HepG2 (cell line): ENCODE data around the gene INSR. TPM values are rescaled to one million over a fixed set of nuclear protein-coding genes. Genes with fewer than 3 reads are reported as not detected.
A peak's percentile ranks its signal among the peaks of the same experiment; 100 is the strongest.

Experiments
- ATAC-seq: fragments of 200-7000 bp; cut with Tn5 transposase; 3 replicates; pipeline ENCODE4 v1.9.1; 2020; ENCODE audit warnings: mild to moderate bottlenecking, moderate library complexity
- BruUV-seq: library from RNA; stranded (reverse); fragments of 400-500 nt; replicated peaks from 2 replicates; lab custom pipeline; 2021; lab: Mats Ljungman, UMichigan
- CTCF ChIA-PET: fragments of 300-600 bp; formaldehyde crosslinking; extraction: SDS; loops from one replicate; lab custom pipeline; 2021; ENCODE audit warnings: low total read pairs, inconsistent platforms, low intra/inter-chr PET ratio; lab: Yijun Ruan, JAX
- POLR2A ChIA-PET: fragments of 350-600 bp; sonication (Branson Sonifier 250); formaldehyde crosslinking; loops from one replicate; lab custom pipeline; 2020; ENCODE audit warnings: antibody characterized with exemption, inconsistent platforms; lab: Yijun Ruan, JAX
- DNase-seq: peaks from one replicate; pipeline ENCODE4 v3.0.0-alpha.2; 2015; ENCODE audit warnings: low spot score
- FAIRE-seq: peaks from 3 replicates; lab custom pipeline; 2011; peaks lifted over from hg19 to GRCh38; lab: Jason Lieb, UNC
- H2AFZ ChIP-seq: one replicate; pipeline ENCODE4 v1.6.1; 2011; ENCODE audit warnings: low read length, inconsistent platforms
- H3K27ac ChIP-seq: fragments of 300-600 bp; 3 replicates; pipeline ENCODE4 v1.8.0; 2011; ENCODE audit warnings: mixed run types, mild to moderate bottlenecking, mixed read lengths, low read length, inconsistent platforms; ENCODE audit not compliant: insufficient read depth; ENCODE audit errors: extremely low read length
- H3K27me3 ChIP-seq, 2 experiments: fragments of 200-600 bp in 1 of 2; 2 replicates in 1 of 2; 3 replicates in 1 of 2; pipeline versions ENCODE4 v1.6.0 to v1.8.0; 2011; ENCODE audit warnings: low read length in 2 of 2, mild to moderate bottlenecking in 2 of 2, moderate library complexity in 2 of 2, inconsistent platforms in 1 of 2; ENCODE audit not compliant: insufficient read depth in 2 of 2, control insufficient read depth in 1 of 2
- H3K36me3 ChIP-seq, 2 experiments: fragments of 200-600 bp in 1 of 2; replicated peaks in 1 of 2; 2 replicates in 1 of 2; 3 replicates in 1 of 2; pipeline versions ENCODE4 v1.5.1 to v1.8.0; 2011; ENCODE audit warnings: low read length in 2 of 2, inconsistent platforms in 1 of 2; ENCODE audit not compliant: insufficient read depth in 2 of 2, control insufficient read depth in 1 of 2
- H3K4me1 ChIP-seq: 2 replicates; pipeline ENCODE4 v1.5.1; 2012; ENCODE audit warnings: low read length, inconsistent platforms; ENCODE audit not compliant: insufficient read depth
- H3K4me2 ChIP-seq: 2 replicates; pipeline ENCODE4 v1.6.0; 2011; ENCODE audit warnings: low read depth, low read length, inconsistent platforms
- H3K4me3 ChIP-seq, 3 experiments: fragments of 200-600 bp in 1 of 3; sonication (generic), shearing (Covaris generic) in 1 of 3; replicated peaks in 1 of 3; 2 replicates each; pipeline ENCODE4 v1.5.1; 2011 to 2016; ENCODE audit warnings: low read length in 3 of 3, inconsistent platforms in 2 of 3, low read depth in 2 of 3, mild to moderate bottlenecking in 2 of 3, control low read depth in 1 of 3, mixed read lengths in 1 of 3; ENCODE audit not compliant: insufficient read depth in 1 of 3
- H3K79me2 ChIP-seq: one replicate; pipeline ENCODE4 v1.6.1; 2011; ENCODE audit warnings: low read length, inconsistent platforms; ENCODE audit not compliant: insufficient read depth
- H3K9ac ChIP-seq: 2 replicates; pipeline ENCODE4 v1.6.0; 2011; ENCODE audit warnings: mild to moderate bottlenecking, low read depth, low read length, inconsistent platforms; ENCODE audit not compliant: insufficient read depth
- H3K9me3 ChIP-seq: 2 replicates; pipeline ENCODE4 v1.5.1; 2012; ENCODE audit warnings: mild to moderate bottlenecking, low read length
- H4K20me1 ChIP-seq: 2 replicates; pipeline ENCODE4 v1.6.0; 2011; ENCODE audit warnings: inconsistent platforms, mild to moderate bottlenecking, low read length, moderate library complexity; ENCODE audit not compliant: insufficient read depth
- GATAD1 ChIP-seq: IDR thresholded peaks from 2 replicates; pipeline ENCODE4 v1.6.1; 2016; ENCODE audit warnings: missing genetic modification reagents, missing compliant biosample characterization
- GFI1 ChIP-seq: sonication (generic); formaldehyde crosslinking; IDR thresholded peaks from 2 replicates; pipeline ENCODE4 v1.5.0; 2020; ENCODE audit warnings: missing genetic modification reagents, mild to moderate bottlenecking, borderline replicate concordance
- NCOA5 ChIP-seq: sonication (generic); formaldehyde crosslinking; IDR thresholded peaks from 2 replicates; pipeline ENCODE4 v1.4.0; 2020; ENCODE audit warnings: missing genetic modification reagents
- NCOR1 ChIP-seq: fragments of 200-600 bp; sonication (generic); IDR thresholded peaks from 2 replicates; pipeline ENCODE4 v1.7.0; 2017; ENCODE audit warnings: antibody characterized with exemption, low read length, borderline replicate concordance
- RARG ChIP-seq: sonication (generic); formaldehyde crosslinking; IDR thresholded peaks from 2 replicates; pipeline ENCODE4 v1.4.0; 2020; ENCODE audit warnings: low read depth, mild to moderate bottlenecking, missing genetic modification reagents
- RBAK ChIP-seq: sonication (generic); formaldehyde crosslinking; IDR thresholded peaks from 2 replicates; pipeline ENCODE4 v1.5.1; 2020; ENCODE audit warnings: mild to moderate bottlenecking, missing genetic modification reagents
- ZNF225 ChIP-seq: sonication (generic); formaldehyde crosslinking; IDR thresholded peaks from 2 replicates; pipeline ENCODE4 v1.4.0; 2020; ENCODE audit warnings: mild to moderate bottlenecking, missing genetic modification reagents
- ZNF34 ChIP-seq: sonication (generic); formaldehyde crosslinking; IDR thresholded peaks from 2 replicates; pipeline ENCODE4 v1.4.0; 2020; ENCODE audit warnings: mild to moderate bottlenecking, missing genetic modification reagents, borderline replicate concordance
- ZNF674 ChIP-seq: sonication (generic); formaldehyde crosslinking; IDR thresholded peaks from 2 replicates; pipeline ENCODE4 v1.5.0; 2020; ENCODE audit warnings: low read depth, mild to moderate bottlenecking, missing genetic modification reagents
- ZNF788 ChIP-seq: sonication (generic); formaldehyde crosslinking; IDR thresholded peaks from 2 replicates; pipeline ENCODE4 v1.5.0; 2020; ENCODE audit warnings: mild to moderate bottlenecking, missing genetic modification reagents, borderline replicate concordance
- whole genome bisulfite sequencing: methylation state at CpG from one replicate; pipeline ENCODE4 v1.1.6; 2017; ENCODE audit warnings: low lambda C conversion rate; 5-methylcytosine and 5-hydroxymethylcytosine counted together
- in situ Hi-C: cut with HindIII; loops from 2 replicates; pipeline ENCODE4 v1.10.0; 2017; ENCODE audit warnings: low pct_unique_long_range_greater_than_20kb; ENCODE audit not compliant: extremely low pct_ligation_motif_present
- intact Hi-C: fragments of 100-400 bp; cut with micrococcal nuclease; formaldehyde crosslinking; loops from one replicate; pipeline ENCODE4 v1.10.0; 2022; ENCODE audit not compliant: unreplicated experiment
- polyA plus RNA-seq, 8 experiments: library from polyadenylated mRNA; depleted of rRNA in 3 of 8; stranded (reverse) in 7 of 8; unstranded in 1 of 8; fragments of >200 nt; fragmentation: Illumina TruSeq in 4 of 8; extraction: Trizol in 4 of 8; gene quantifications; 2 replicates each; pipeline versions ENCODE4 v1.2.1 to v1.2.3, GENCODE V29; 2011 to 2016; ENCODE audit warnings: low read depth in 4 of 8, missing spikeins in 1 of 8, mixed read lengths in 1 of 8; ENCODE audit not compliant: insufficient read depth in 1 of 8
- total RNA-seq, 5 experiments: library from RNA; depleted of rRNA; stranded (reverse); fragments of >200 nt; fragmentation: Illumina TruSeq; extraction: Trizol; gene quantifications; 2 replicates each; pipeline ENCODE4 v1.2.3, GENCODE V29; 2016; ENCODE audit warnings: low read depth in 1 of 5
- TF ChIP-seq, protein P1 (sequence below): sonication (generic); formaldehyde crosslinking; IDR thresholded peaks from 2 replicates; pipeline ENCODE4 v1.8.0; 2022; ENCODE audit warnings: missing genetic modification reagents, mild to moderate bottlenecking, borderline replicate concordance
- TF ChIP-seq, protein P2 (sequence below): sonication (generic); formaldehyde crosslinking; IDR thresholded peaks from 2 replicates; pipeline ENCODE4 v1.5.0; 2020; ENCODE audit warnings: mild to moderate bottlenecking, missing genetic modification reagents, borderline replicate concordance
- TF ChIP-seq, protein P3 (sequence below): IDR thresholded peaks from 2 replicates; pipeline ENCODE4 v1.6.1; 2012; ENCODE audit warnings: low read length, improper control_type of control experiment

INSR gene
- total and polyA plus RNA-seq, 2 of the 13 experiments (the other 11 are each of a cell fraction or from before 2014, with no cell fraction given): 24.2 to 29.8 TPM

DNA sequence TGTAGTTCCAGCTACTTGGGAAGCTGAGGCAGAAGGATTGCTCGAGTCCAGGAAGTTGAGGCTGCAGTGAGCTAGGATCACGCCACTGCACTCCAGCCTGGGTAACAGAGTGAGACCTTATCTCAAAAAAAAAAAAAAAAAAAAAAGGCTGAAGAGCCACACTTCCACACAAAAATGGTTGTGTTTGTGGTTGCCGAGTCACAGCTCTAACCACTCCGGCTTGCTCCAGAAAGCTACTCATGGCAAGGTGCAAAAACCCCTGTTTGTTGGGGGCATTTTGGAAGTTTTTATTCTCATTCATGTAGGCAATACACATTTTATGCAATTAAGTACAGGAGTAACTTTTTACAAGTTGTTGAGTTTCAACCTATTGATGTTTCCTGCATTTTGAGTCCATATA is 93.5 kb downstream of the INSR start:
- Histone ChIP-seq H3K9ac (no peak overlapping the region), H3K27ac (peak overlapping the region; percentile 71), H3K9me3 (no peaks in the 10 kb centered on the region), H3K4me2 (no peak overlapping the region), H3K36me3 (no peaks in the 10 kb centered on the region), H3K4me3 (no peak overlapping the region), H3K79me2 (peaks cover 27% of the 10 kb centered on the region), H4K20me1 (peaks cover 2% of the 10 kb centered on the region; the same call in 1 of the 2 replicates), H3K27me3 (no peaks in the 10 kb centered on the region), H3K4me1 (peaks cover 78% of the 10 kb centered on the region), H2AFZ (no peak overlapping the region)
- WGBS: 91% methylated on average over 4 of the region's 4 CpGs
- ChIA-PET CTCF (no interaction called here), POLR2A (interaction anchor here (1.0 kb wide), 1 partner anchor 39 kb away, joined by 3 read pairs; no protein-coding TSS in a partner anchor)
- in situ Hi-C loops (no loop called here), intact Hi-C loops (no loop called here)
- DNase-seq: no peak
- BruUV-seq: no TSS peak
- ATAC-seq: no peak
- no peak for FAIRE-seq
- no peak for TF ChIP-seq ZNF674 (CRISPR knock-in tag)
- TF ChIP-seq ZNF225 (CRISPR knock-in tag): no peak
- no peak for TF ChIP-seq RBAK (CRISPR knock-in tag)
- TF ChIP-seq, protein P1, sequence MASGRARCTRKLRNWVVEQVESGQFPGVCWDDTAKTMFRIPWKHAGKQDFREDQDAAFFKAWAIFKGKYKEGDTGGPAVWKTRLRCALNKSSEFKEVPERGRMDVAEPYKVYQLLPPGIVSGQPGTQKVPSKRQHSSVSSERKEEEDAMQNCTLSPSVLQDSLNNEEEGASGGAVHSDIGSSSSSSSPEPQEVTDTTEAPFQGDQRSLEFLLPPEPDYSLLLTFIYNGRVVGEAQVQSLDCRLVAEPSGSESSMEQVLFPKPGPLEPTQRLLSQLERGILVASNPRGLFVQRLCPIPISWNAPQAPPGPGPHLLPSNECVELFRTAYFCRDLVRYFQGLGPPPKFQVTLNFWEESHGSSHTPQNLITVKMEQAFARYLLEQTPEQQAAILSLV (CRISPR knock-in tag): no peak
- no peak for TF ChIP-seq GATAD1 (CRISPR knock-in tag)
- TF ChIP-seq, protein P2, sequence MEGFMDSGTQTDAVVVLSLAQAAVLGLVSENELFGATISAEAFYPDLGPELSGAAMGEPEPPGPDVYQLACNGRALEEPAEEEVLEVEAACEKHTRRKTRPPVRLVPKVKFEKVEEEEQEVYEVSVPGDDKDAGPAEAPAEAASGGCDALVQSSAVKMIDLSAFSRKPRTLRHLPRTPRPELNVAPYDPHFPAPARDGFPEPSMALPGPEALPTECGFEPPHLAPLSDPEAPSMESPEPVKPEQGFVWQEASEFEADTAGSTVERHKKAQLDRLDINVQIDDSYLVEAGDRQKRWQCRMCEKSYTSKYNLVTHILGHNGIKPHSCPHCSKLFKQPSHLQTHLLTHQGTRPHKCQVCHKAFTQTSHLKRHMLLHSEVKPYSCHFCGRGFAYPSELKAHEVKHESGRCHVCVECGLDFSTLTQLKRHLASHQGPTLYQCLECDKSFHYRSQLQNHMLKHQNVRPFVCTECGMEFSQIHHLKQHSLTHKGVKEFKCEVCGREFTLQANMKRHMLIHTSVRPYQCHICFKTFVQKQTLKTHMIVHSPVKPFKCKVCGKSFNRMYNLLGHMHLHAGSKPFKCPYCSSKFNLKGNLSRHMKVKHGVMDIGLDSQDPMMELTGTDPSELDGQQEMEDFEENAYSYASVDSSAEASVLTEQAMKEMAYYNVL (CRISPR knock-in tag): no peak
- no peak for TF ChIP-seq NCOR1
- no peak for TF ChIP-seq ZNF788
- no peak for TF ChIP-seq NCOA5 (CRISPR knock-in tag)
- TF ChIP-seq, protein P3, sequence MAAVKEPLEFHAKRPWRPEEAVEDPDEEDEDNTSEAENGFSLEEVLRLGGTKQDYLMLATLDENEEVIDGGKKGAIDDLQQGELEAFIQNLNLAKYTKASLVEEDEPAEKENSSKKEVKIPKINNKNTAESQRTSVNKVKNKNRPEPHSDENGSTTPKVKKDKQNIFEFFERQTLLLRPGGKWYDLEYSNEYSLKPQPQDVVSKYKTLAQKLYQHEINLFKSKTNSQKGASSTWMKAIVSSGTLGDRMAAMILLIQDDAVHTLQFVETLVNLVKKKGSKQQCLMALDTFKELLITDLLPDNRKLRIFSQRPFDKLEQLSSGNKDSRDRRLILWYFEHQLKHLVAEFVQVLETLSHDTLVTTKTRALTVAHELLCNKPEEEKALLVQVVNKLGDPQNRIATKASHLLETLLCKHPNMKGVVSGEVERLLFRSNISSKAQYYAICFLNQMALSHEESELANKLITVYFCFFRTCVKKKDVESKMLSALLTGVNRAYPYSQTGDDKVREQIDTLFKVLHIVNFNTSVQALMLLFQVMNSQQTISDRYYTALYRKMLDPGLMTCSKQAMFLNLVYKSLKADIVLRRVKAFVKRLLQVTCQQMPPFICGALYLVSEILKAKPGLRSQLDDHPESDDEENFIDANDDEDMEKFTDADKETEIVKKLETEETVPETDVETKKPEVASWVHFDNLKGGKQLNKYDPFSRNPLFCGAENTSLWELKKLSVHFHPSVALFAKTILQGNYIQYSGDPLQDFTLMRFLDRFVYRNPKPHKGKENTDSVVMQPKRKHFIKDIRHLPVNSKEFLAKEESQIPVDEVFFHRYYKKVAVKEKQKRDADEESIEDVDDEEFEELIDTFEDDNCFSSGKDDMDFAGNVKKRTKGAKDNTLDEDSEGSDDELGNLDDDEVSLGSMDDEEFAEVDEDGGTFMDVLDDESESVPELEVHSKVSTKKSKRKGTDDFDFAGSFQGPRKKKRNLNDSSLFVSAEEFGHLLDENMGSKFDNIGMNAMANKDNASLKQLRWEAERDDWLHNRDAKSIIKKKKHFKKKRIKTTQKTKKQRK: no peak
- TF ChIP-seq ZNF34: no peak
- no peak for TF ChIP-seq GFI1 (CRISPR knock-in tag)
- no peak for TF ChIP-seq RARG (CRISPR knock-in tag)
